H9 (cell line): ENCODE measurements around the gene LRP5. TPM values are rescaled to one million over a fixed set of nuclear protein-coding genes. Genes with fewer than 3 reads are reported as not detected.

Source experiments
- DNase-seq: peaks from one replicate; pipeline ENCODE4 v3.0.0-alpha.2; 2017
- H2AFZ ChIP-seq: one replicate; pipeline ENCODE4 v1.6.1; 2013; ENCODE audit warnings: mild to moderate bottlenecking, low read length, control low read depth, moderate library complexity
- H2AK5ac ChIP-seq: 2 replicates; pipeline ENCODE4 v1.6.1; 2013; ENCODE audit warnings: low read length, control low read depth, mixed read lengths; ENCODE audit not compliant: insufficient read length
- H2BK120ac ChIP-seq: one replicate; pipeline ENCODE4 v1.6.1; 2013; ENCODE audit warnings: low read depth, mild to moderate bottlenecking, low read length, control low read depth, inconsistent platforms; ENCODE audit not compliant: poor library complexity, severe bottlenecking
- H2BK12ac ChIP-seq: 2 replicates; pipeline ENCODE4 v1.6.1; 2013; ENCODE audit warnings: low read length, control low read depth, mixed read lengths, low read depth; ENCODE audit not compliant: insufficient read length
- H2BK15ac ChIP-seq: 2 replicates; pipeline ENCODE4 v1.6.1; 2013; ENCODE audit warnings: low read depth, low read length, control low read depth
- H2BK20ac ChIP-seq: one replicate; pipeline ENCODE4 v1.6.1; 2013; ENCODE audit warnings: low read depth, mild to moderate bottlenecking, low read length, control low read depth, inconsistent platforms; ENCODE audit not compliant: poor library complexity, severe bottlenecking
- H2BK5ac ChIP-seq: 2 replicates; pipeline ENCODE4 v1.6.1; 2013; ENCODE audit warnings: low read length, control low read depth, mixed read lengths; ENCODE audit not compliant: insufficient read length
- H3K14ac ChIP-seq: 2 replicates; pipeline ENCODE4 v1.6.1; 2013; ENCODE audit warnings: low read length, control low read depth; ENCODE audit not compliant: insufficient read depth
- H3K18ac ChIP-seq: 2 replicates; pipeline ENCODE4 v1.6.1; 2013; ENCODE audit warnings: low read depth, mild to moderate bottlenecking, mixed read lengths, low read length, control low read depth; ENCODE audit not compliant: insufficient read length
- H3K23ac ChIP-seq: 2 replicates; pipeline ENCODE4 v1.6.1; 2013; ENCODE audit warnings: low read length, control low read depth, mixed read lengths, low read depth; ENCODE audit not compliant: insufficient read length
- H3K23me2 ChIP-seq: 2 replicates; pipeline ENCODE4 v1.6.1; 2013; ENCODE audit warnings: low read depth, mild to moderate bottlenecking, mixed read lengths, low read length, control low read depth; ENCODE audit not compliant: insufficient read length, poor library complexity, severe bottlenecking
- H3K27ac ChIP-seq: 2 replicates; pipeline ENCODE4 v1.5.1; 2013; ENCODE audit warnings: low read length, control low read depth, mixed read lengths, low read depth; ENCODE audit not compliant: insufficient read length
- H3K27me3 ChIP-seq: 2 replicates; pipeline ENCODE4 v1.6.1; 2013; ENCODE audit warnings: low read length, control low read depth, inconsistent platforms; ENCODE audit not compliant: insufficient read depth
- H3K4ac ChIP-seq: 2 replicates; pipeline ENCODE4 v1.6.1; 2013; ENCODE audit warnings: low read depth, mild to moderate bottlenecking, control low read depth, inconsistent platforms, low read length, moderate library complexity
- H3K4me1 ChIP-seq: 2 replicates; pipeline ENCODE4 v1.6.1; 2013; ENCODE audit warnings: low read length, control low read depth, inconsistent platforms; ENCODE audit not compliant: insufficient read depth
- H3K4me2 ChIP-seq: 2 replicates; pipeline ENCODE4 v1.6.1; 2013; ENCODE audit warnings: low read length, control low read depth, mixed read lengths; ENCODE audit not compliant: insufficient read length, insufficient read depth
- H3K56ac ChIP-seq: 2 replicates; pipeline ENCODE4 v1.6.1; 2013; ENCODE audit warnings: low read depth, mild to moderate bottlenecking, mixed read lengths, low read length, control low read depth; ENCODE audit not compliant: insufficient read length
- H3K79me1 ChIP-seq: 2 replicates; pipeline ENCODE4 v1.6.1; 2013; ENCODE audit warnings: low read depth, mild to moderate bottlenecking, moderate library complexity, low read length, control low read depth, inconsistent platforms; ENCODE audit not compliant: insufficient read depth, poor library complexity, severe bottlenecking
- H3K79me2 ChIP-seq: 2 replicates; pipeline ENCODE4 v1.6.1; 2013; ENCODE audit warnings: low read length, control low read depth, inconsistent platforms; ENCODE audit not compliant: insufficient read depth
- H3K9ac ChIP-seq: 2 replicates; pipeline ENCODE4 v1.6.1; 2013; ENCODE audit warnings: low read length, control low read depth, mixed read lengths; ENCODE audit not compliant: insufficient read length; ENCODE audit errors: extremely low read depth
- H3K9me3 ChIP-seq: one replicate; pipeline ENCODE4 v1.6.1; 2013; ENCODE audit warnings: low read depth, low read length, inconsistent platforms; ENCODE audit not compliant: control insufficient read depth
- H3T11ph ChIP-seq: one replicate; pipeline ENCODE4 v1.6.1; 2013; ENCODE audit warnings: mild to moderate bottlenecking, low read length, control low read depth, inconsistent platforms
- H4K20me1 ChIP-seq: one replicate; pipeline ENCODE4 v1.6.1; 2013; ENCODE audit not compliant: control insufficient read depth, insufficient read length, insufficient read depth
- H4K5ac ChIP-seq: 2 replicates; pipeline ENCODE4 v1.6.1; 2013; ENCODE audit warnings: low read depth, mild to moderate bottlenecking, mixed read lengths, low read length, control low read depth; ENCODE audit not compliant: insufficient read length
- H4K8ac ChIP-seq: replicated peaks from 2 replicates; pipeline ENCODE4 v1.6.1; 2013; ENCODE audit warnings: low read length, control low read depth, mixed read lengths, low read depth; ENCODE audit not compliant: insufficient read length
- H4K91ac ChIP-seq: 2 replicates; pipeline ENCODE4 v1.6.1; 2013; ENCODE audit warnings: low read depth, mild to moderate bottlenecking, moderate library complexity, mixed read lengths, low read length, control low read depth; ENCODE audit not compliant: insufficient read length
- H3K27ac Mint-ChIP-seq, 3 experiments: 2 replicates in 2 of 3; 3 replicates in 1 of 3; pipeline ENCODE4 v1.8.0; 2020 to 2021; ENCODE audit warnings: mixed read lengths in 3 of 3, mild to moderate bottlenecking in 1 of 3, moderate library complexity in 1 of 3
- H3K27me3 Mint-ChIP-seq: 2 replicates; pipeline ENCODE4 v1.8.0; 2021; ENCODE audit warnings: low read depth, mild to moderate bottlenecking, moderate library complexity, mixed read lengths
- H3K36me3 Mint-ChIP-seq, 3 experiments: 2 replicates in 2 of 3; 3 replicates in 1 of 3; pipeline ENCODE4 v1.8.0; 2020 to 2021; ENCODE audit warnings: low read depth in 3 of 3, mixed read lengths in 3 of 3; ENCODE audit not compliant: insufficient read depth in 1 of 3
- H3K4me1 Mint-ChIP-seq, 2 experiments: 2 replicates each; pipeline ENCODE4 v1.8.0; 2020; ENCODE audit warnings: mixed read lengths in 2 of 2
- H3K4me3 Mint-ChIP-seq, 2 experiments: 2 replicates in 1 of 2; 3 replicates in 1 of 2; pipeline ENCODE4 v1.8.0; 2020 to 2021; ENCODE audit warnings: mild to moderate bottlenecking in 2 of 2, mixed read lengths in 2 of 2, moderate library complexity in 1 of 2
- H3K9me3 Mint-ChIP-seq, 2 experiments: 2 replicates in 1 of 2; 3 replicates in 1 of 2; pipeline ENCODE4 v1.8.0; 2020; ENCODE audit warnings: mild to moderate bottlenecking in 2 of 2, mixed read lengths in 2 of 2, moderate library complexity in 1 of 2
- WGBS: extraction: QIAGEN DNeasy Blood & Tissue Kit; methylation state at CpG from one replicate; pipeline ENCODE4 v1.1.7; 2013; ENCODE audit warnings: missing lambda C conversion rate, low lambda C conversion rate, mixed read lengths; ENCODE audit not compliant: insufficient read length; ENCODE audit errors: extremely low coverage; 5-methylcytosine and 5-hydroxymethylcytosine counted together
- total RNA-seq: library from RNA; stranded (reverse); gene quantifications from 2 replicates; pipeline ENCODE4 v1.2.1, GENCODE V29; 2021
- TF ChIP-seq, protein P1 (sequence below): fragments of 200-600 bp; sonication (generic); conservative IDR thresholded peaks from 3 replicates; pipeline ENCODE4 v1.8.0; 2021; ENCODE audit warnings: antibody characterized with exemption, mild to moderate bottlenecking

Gene LRP5
- total RNA-seq, 1 experiment from 2014 or later, result 38.4 TPM

DNA sequence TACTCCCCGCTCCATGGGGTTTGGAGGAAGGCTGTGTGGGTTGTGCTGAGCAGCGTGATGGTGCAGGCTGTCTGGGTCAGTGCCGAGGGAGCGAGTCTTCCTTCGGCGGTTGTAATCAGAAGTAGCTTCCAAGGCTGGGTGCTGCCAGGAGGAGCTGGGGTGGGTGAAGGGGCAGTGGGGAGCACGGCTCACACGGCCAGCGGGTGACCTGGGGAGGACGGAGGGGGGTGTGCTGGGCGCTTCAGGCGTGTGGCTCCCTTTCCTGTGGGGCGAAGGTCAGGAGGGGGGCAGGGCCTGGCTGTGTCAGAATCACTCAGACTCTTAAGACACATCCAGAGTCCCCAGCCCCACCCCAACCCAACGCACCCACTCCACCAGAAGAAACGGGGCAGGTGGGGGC is 60.2 kb downstream of the LRP5 start:
- H3T11ph ChIP-seq, result no peak overlapping the region
- no peak overlapping the region for H3K27ac ChIP-seq
- H3K56ac ChIP-seq, result no peak overlapping the region
- no peaks in the 10 kb centered on the region for H3K4me1 ChIP-seq
- DNase-seq, result no peak
- H3K23ac ChIP-seq, result no peak overlapping the region
- H3K4ac ChIP-seq, result no peak overlapping the region
- H3K23me2 ChIP-seq, result no peaks in the 10 kb centered on the region
- H4K8ac ChIP-seq, result no peak overlapping the region
- no peak overlapping the region for H2BK20ac ChIP-seq
- H2AK5ac ChIP-seq, result no peak overlapping the region
- H3K9me3 Mint-ChIP-seq, result 0 out of 5 replicates have a peak, but pooled peaks cover 0 to 6% of the 10 kb centered on the region in 2 experiments
- H3K4me3 Mint-ChIP-seq, result no peak overlapping the region
- no CpG with 5 or more reads among the region's 15 CpGs for WGBS
- H3K79me2 ChIP-seq, result no peaks in the 10 kb centered on the region
- no peak overlapping the region for H2BK5ac ChIP-seq
- H3K4me1 Mint-ChIP-seq, result peaks cover 0 to 6% of the 10 kb centered on the region in 2 experiments; a peak in 1 of 4 replicates
- H4K20me1 ChIP-seq, result no peaks in the 10 kb centered on the region
- H3K9me3 ChIP-seq, result no peaks in the 10 kb centered on the region
- H3K27me3 Mint-ChIP-seq, result no peaks in the 10 kb centered on the region; the same call in 1 of the 2 replicates
- no peak overlapping the region for H2BK15ac ChIP-seq
- TF ChIP-seq, protein P1, sequence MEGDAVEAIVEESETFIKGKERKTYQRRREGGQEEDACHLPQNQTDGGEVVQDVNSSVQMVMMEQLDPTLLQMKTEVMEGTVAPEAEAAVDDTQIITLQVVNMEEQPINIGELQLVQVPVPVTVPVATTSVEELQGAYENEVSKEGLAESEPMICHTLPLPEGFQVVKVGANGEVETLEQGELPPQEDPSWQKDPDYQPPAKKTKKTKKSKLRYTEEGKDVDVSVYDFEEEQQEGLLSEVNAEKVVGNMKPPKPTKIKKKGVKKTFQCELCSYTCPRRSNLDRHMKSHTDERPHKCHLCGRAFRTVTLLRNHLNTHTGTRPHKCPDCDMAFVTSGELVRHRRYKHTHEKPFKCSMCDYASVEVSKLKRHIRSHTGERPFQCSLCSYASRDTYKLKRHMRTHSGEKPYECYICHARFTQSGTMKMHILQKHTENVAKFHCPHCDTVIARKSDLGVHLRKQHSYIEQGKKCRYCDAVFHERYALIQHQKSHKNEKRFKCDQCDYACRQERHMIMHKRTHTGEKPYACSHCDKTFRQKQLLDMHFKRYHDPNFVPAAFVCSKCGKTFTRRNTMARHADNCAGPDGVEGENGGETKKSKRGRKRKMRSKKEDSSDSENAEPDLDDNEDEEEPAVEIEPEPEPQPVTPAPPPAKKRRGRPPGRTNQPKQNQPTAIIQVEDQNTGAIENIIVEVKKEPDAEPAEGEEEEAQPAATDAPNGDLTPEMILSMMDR, result no peak
- H3K27me3 ChIP-seq, result no peaks in the 10 kb centered on the region
- H3K79me1 ChIP-seq, result no peaks in the 10 kb centered on the region
- H4K91ac ChIP-seq, result no peak overlapping the region
- no peak overlapping the region for H2BK12ac ChIP-seq
- H3K14ac ChIP-seq, result no peak overlapping the region
- H4K5ac ChIP-seq, result no peak overlapping the region
- H3K9ac ChIP-seq, result no peak overlapping the region
- peak overlapping the region; percentile 77 to 94 (median 87) for H3K27ac Mint-ChIP-seq
- no peak overlapping the region for H3K18ac ChIP-seq
- no peak overlapping the region for H2BK120ac ChIP-seq
- peaks cover 18 to 28% (median 21%) of the 10 kb centered on the region in 3 experiments; a peak in 6 of 7 replicates for H3K36me3 Mint-ChIP-seq
- no peak overlapping the region for H2AFZ ChIP-seq
- H3K4me2 ChIP-seq, result no peak overlapping the region
